ENCODE data around the gene SPATA32. TPM values are rescaled to one million over a fixed set of nuclear protein-coding genes. Genes with fewer than 3 reads are reported as not detected.

Gene SPATA32
- total RNA-seq, 1 donor = not detected

DNA sequence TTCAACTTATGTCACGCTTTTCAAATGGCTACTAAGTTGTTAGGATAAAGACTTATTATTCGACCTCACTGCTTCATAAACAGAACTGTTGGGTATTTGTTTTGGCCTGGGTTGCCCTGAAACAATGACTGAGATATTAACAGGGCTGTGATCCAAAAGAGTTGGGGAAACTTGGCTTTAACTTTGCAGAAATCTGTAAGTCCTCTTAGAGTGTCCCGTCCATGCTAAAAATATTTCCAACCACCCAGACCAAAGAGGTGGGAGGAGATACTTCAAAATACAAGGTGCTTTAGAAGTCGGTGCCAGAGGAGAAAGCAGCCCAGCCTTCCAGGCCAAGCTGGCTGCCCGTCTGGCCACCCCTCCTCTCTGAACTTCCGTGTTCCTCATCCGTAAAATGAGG is 16.1 kb upstream of the SPATA32 start:
- no peak overlapping the region for H3K4me3 ChIP-seq (ENCODE audit: low read depth, low read length)
- DNase-seq (ENCODE audit: low read depth) = no peak
- TF ChIP-seq, protein P1, sequence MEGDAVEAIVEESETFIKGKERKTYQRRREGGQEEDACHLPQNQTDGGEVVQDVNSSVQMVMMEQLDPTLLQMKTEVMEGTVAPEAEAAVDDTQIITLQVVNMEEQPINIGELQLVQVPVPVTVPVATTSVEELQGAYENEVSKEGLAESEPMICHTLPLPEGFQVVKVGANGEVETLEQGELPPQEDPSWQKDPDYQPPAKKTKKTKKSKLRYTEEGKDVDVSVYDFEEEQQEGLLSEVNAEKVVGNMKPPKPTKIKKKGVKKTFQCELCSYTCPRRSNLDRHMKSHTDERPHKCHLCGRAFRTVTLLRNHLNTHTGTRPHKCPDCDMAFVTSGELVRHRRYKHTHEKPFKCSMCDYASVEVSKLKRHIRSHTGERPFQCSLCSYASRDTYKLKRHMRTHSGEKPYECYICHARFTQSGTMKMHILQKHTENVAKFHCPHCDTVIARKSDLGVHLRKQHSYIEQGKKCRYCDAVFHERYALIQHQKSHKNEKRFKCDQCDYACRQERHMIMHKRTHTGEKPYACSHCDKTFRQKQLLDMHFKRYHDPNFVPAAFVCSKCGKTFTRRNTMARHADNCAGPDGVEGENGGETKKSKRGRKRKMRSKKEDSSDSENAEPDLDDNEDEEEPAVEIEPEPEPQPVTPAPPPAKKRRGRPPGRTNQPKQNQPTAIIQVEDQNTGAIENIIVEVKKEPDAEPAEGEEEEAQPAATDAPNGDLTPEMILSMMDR (IDR thresholded peaks at IDR 0.05; ENCODE audit: insufficient read depth, low read depth, low read length) = no peak

GRCh38 chr17:45277216-45277849 is 15.4 kb upstream of the SPATA32 start:
- DNase-seq (ENCODE audit: low read depth) = peak; percentile 94
- no peak overlapping the region for H3K4me3 ChIP-seq (ENCODE audit: low read depth, low read length)
- TF ChIP-seq, protein P1 (IDR thresholded peaks at IDR 0.05; ENCODE audit: insufficient read depth, low read depth, low read length) = peak; percentile 87

- DNase-seq (ENCODE audit: low read depth) = peak; percentile 92
- no peak overlapping the region for H3K4me3 ChIP-seq (ENCODE audit: low read depth, low read length)
- TF ChIP-seq, protein P1 (IDR thresholded peaks at IDR 0.05; ENCODE audit: insufficient read depth, low read depth, low read length) = no peak
These were observed 14.1 kb upstream of the SPATA32 start for GRCh38 chr17:45276031-45276430.

GRCh38 chr17:45274033-45274432 is 12.1 kb upstream of the SPATA32 start:
- TF ChIP-seq, protein P1 (IDR thresholded peaks at IDR 0.05; ENCODE audit: insufficient read depth, low read depth, low read length) = no peak
- H3K4me3 ChIP-seq (ENCODE audit: low read depth, low read length) = no peak overlapping the region
- DNase-seq (ENCODE audit: low read depth) = no peak

GRCh38 chr17:45273551-45273957 is 11.7 kb upstream of the SPATA32 start:
- no peak for DNase-seq (ENCODE audit: low read depth)
- TF ChIP-seq, protein P1 (IDR thresholded peaks at IDR 0.05; ENCODE audit: insufficient read depth, low read depth, low read length) = no peak
- no peak overlapping the region for H3K4me3 ChIP-seq (ENCODE audit: low read depth, low read length)

DNA sequence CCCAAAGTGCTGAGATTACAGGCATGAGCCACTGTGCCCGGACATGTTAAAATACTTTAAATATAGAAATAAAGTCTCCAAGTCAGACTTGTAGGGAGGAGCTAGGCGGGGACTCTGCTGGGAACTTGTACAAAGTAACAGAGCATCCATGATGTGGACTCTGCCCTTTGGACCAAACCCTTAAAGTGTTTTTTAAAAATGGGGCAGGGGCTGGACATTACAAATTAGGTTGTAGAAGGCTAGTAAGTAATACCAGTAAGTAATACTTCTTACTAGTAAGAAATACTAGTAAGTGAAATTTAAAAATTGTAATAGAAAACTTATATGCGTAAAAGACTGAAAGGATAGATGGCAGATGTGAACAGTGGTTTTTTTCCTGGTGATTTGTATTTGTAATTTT is 9.7 kb upstream of the SPATA32 start:
- DNase-seq (ENCODE audit: low read depth) = no peak
- TF ChIP-seq, protein P1 (IDR thresholded peaks at IDR 0.05; ENCODE audit: insufficient read depth, low read depth, low read length) = no peak
- H3K4me3 ChIP-seq (ENCODE audit: low read depth, low read length) = no peak overlapping the region
